KMS-11 (cell line): ENCODE measurements around the gene HNF1A.

Source experiments
- H2AFZ ChIP-seq: fragments of 200-600 bp; sonication (generic); 2 replicates; pipeline ENCODE4 v1.6.1; 2016; ENCODE audit warnings: antibody characterized with exemption, mixed run types, low read depth
- H3K27ac ChIP-seq: fragments of 200-600 bp; sonication (generic); 2 replicates; pipeline ENCODE4 v1.6.1; 2016; ENCODE audit warnings: mild to moderate bottlenecking, mixed run types
- H3K27me3 ChIP-seq: fragments of 200-600 bp; sonication (generic); 2 replicates; pipeline ENCODE4 v1.6.1; 2017; ENCODE audit warnings: mild to moderate bottlenecking, low read depth, mixed run types, moderate library complexity; ENCODE audit not compliant: insufficient read depth
- H3K36me3 ChIP-seq: fragments of 200-600 bp; sonication (generic); 2 replicates; pipeline ENCODE4 v1.6.1; 2017; ENCODE audit warnings: mild to moderate bottlenecking, mixed run types; ENCODE audit not compliant: insufficient read depth
- H3K4me1 ChIP-seq: fragments of 200-600 bp; sonication (generic); 2 replicates; pipeline ENCODE4 v1.6.1; 2016; ENCODE audit warnings: mild to moderate bottlenecking, low read depth, mixed run types; ENCODE audit not compliant: poor library complexity, severe bottlenecking
- H3K4me2 ChIP-seq: fragments of 200-600 bp; sonication (generic); 2 replicates; pipeline ENCODE4 v1.7.0; 2016; ENCODE audit warnings: mild to moderate bottlenecking, mixed run types
- H3K4me3 ChIP-seq: fragments of 200-600 bp; sonication (generic); IDR thresholded peaks from 2 replicates; pipeline ENCODE4 v1.6.1; 2017; ENCODE audit warnings: low read depth, low read length, mixed read lengths; ENCODE audit not compliant: insufficient read depth
- H3K79me2 ChIP-seq: fragments of 200-600 bp; sonication (generic); 2 replicates; pipeline ENCODE4 v1.6.1; 2016; ENCODE audit warnings: low read depth, mixed run types; ENCODE audit not compliant: insufficient read depth
- H3K9ac ChIP-seq: fragments of 200-600 bp; sonication (generic); 2 replicates; pipeline ENCODE4 v1.6.1; 2016; ENCODE audit warnings: mild to moderate bottlenecking, mixed run types
- H4K20me1 ChIP-seq: fragments of 200-600 bp; sonication (generic); 2 replicates; pipeline ENCODE4 v1.6.1; 2016; ENCODE audit warnings: mild to moderate bottlenecking, mixed run types; ENCODE audit not compliant: insufficient read depth
- TF ChIP-seq, protein P1 (sequence below): fragments of 200-600 bp; sonication (generic); conservative IDR thresholded peaks from 2 replicates; pipeline ENCODE4 v1.6.1; 2017; ENCODE audit warnings: low read depth, mild to moderate bottlenecking, antibody characterized with exemption, low read length, moderate library complexity, mixed read lengths

The HNF1A gene

DNA sequence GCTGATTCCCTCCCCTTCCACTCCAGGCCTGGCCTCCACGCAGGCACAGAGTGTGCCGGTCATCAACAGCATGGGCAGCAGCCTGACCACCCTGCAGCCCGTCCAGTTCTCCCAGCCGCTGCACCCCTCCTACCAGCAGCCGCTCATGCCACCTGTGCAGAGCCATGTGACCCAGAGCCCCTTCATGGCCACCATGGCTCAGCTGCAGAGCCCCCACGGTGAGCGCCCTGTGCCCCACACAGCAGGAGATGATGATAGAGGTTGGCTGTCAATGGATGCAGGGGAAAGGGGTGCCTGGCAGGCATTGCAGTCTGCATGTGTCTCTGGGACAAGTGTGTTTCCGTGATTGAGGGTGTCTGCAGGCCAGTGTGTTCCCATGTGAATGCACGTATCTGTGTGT is 19.1 kb downstream of the HNF1A start:
- Histone ChIP-seq H3K36me3 (no peaks in the 10 kb centered on the region), H3K4me2 (no peak overlapping the region), H2AFZ (no peak overlapping the region), H4K20me1 (no peaks in the 10 kb centered on the region), H3K4me3 (no peak overlapping the region), H3K4me1 (peaks cover 8% of the 10 kb centered on the region), H3K27me3 (no peaks in the 10 kb centered on the region), H3K27ac (no peak overlapping the region), H3K9ac (no peak overlapping the region), H3K79me2 (no peaks in the 10 kb centered on the region)
- TF ChIP-seq, protein P1, sequence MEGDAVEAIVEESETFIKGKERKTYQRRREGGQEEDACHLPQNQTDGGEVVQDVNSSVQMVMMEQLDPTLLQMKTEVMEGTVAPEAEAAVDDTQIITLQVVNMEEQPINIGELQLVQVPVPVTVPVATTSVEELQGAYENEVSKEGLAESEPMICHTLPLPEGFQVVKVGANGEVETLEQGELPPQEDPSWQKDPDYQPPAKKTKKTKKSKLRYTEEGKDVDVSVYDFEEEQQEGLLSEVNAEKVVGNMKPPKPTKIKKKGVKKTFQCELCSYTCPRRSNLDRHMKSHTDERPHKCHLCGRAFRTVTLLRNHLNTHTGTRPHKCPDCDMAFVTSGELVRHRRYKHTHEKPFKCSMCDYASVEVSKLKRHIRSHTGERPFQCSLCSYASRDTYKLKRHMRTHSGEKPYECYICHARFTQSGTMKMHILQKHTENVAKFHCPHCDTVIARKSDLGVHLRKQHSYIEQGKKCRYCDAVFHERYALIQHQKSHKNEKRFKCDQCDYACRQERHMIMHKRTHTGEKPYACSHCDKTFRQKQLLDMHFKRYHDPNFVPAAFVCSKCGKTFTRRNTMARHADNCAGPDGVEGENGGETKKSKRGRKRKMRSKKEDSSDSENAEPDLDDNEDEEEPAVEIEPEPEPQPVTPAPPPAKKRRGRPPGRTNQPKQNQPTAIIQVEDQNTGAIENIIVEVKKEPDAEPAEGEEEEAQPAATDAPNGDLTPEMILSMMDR: no peak

DNA sequence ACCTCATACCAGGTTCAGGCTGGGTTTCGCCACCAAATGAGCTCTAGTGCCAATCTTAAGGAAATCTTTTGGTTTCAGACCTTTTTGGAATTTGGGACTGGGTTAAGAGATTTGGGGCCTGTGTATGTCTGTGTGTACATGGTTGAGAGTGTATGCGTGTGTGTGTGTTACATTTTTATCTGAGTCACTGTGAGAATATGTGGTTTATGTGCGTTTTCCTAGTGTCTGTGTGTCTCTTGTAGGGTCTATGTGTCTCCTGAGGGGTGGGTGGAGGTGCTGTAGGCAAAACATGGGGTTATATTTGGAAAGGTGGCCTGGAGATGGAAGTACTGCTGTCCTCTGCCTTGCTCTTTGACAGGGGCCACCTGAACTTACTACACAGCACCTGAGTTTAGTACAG is 20.1 kb downstream of the HNF1A start:
- no peaks in the 10 kb centered on the region for H4K20me1 ChIP-seq
- peaks cover 8% of the 10 kb centered on the region for H3K4me1 ChIP-seq
- no peak overlapping the region for H3K4me2 ChIP-seq
- no peaks in the 10 kb centered on the region for H3K36me3 ChIP-seq
- no peaks in the 10 kb centered on the region for H3K27me3 ChIP-seq
- TF ChIP-seq, protein P1: no peak
- no peak overlapping the region for H3K4me3 ChIP-seq
- H3K27ac ChIP-seq: no peak overlapping the region
- no peaks in the 10 kb centered on the region for H3K79me2 ChIP-seq
- no peak overlapping the region for H3K9ac ChIP-seq
- no peak overlapping the region for H2AFZ ChIP-seq

DNA sequence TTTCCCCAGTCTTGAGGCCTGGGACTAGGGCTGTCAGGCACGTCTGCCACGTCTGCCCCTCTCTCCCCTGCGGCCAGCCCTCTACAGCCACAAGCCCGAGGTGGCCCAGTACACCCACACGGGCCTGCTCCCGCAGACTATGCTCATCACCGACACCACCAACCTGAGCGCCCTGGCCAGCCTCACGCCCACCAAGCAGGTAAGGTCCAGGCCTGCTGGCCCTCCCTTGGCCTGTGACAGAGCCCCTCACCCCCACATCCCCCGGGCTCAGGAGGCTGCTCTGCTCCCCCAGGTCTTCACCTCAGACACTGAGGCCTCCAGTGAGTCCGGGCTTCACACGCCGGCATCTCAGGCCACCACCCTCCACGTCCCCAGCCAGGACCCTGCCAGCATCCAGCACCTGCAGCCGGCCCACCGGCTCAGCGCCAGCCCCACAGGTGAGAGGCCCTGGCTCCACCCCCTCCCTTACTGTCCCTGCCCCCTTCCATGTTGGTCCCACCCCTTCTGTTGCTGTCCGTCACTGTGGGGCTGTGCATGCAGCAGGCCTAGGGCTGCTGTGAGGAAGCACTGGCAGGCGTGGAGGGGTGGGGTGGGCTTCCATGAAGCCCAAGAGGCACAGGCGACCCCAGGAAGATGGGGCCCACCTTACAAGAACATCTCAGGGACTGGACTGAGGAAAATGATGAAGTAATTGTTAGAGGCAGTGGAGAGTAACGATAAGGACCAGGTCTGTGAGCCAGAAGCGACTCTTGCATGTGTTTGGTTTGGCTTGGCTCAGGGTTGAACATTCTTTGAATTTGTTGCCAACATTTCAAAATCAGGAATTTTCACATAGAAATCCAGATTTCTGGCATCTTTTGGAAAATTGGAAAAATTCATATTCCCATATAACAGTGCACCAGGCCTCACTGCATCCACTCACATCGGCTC is 21.1 kb downstream of the HNF1A start:
- Histone ChIP-seq H3K27me3 (no peaks in the 10 kb centered on the region), H3K4me1 (peaks cover 8% of the 10 kb centered on the region), H4K20me1 (no peaks in the 10 kb centered on the region), H2AFZ (no peak overlapping the region), H3K9ac (no peak overlapping the region), H3K4me2 (no peak overlapping the region), H3K36me3 (no peaks in the 10 kb centered on the region), H3K27ac (no peak overlapping the region), H3K79me2 (no peaks in the 10 kb centered on the region), H3K4me3 (no peak overlapping the region)
- TF ChIP-seq, protein P1: no peak

DNA sequence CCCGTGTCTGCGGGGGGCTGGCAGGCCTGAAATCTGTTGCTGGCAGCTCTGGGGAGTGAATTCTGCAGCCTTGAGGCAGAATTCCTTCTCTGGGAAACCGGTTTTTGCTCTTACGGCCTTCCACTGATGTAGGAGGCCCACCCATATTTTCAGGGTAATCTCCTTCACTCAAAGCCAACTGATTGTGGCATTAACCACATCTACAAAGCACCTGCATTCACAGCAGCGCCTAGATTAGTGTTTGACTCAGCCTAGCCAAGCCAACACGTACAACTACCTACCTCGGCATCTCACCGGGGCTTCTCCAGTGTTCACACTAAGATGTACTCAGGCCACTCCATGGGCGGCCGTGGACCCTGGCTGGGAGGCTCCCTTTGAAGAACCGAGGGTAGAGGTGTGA is 22.2 kb downstream of the HNF1A start:
- Histone ChIP-seq H3K4me3 (no peak overlapping the region), H3K79me2 (no peaks in the 10 kb centered on the region), H3K36me3 (no peaks in the 10 kb centered on the region), H4K20me1 (no peaks in the 10 kb centered on the region), H3K9ac (no peak overlapping the region), H3K4me1 (peaks cover 8% of the 10 kb centered on the region), H3K27ac (no peak overlapping the region), H3K4me2 (no peak overlapping the region), H2AFZ (no peak overlapping the region), H3K27me3 (no peaks in the 10 kb centered on the region)
- TF ChIP-seq, protein P1: no peak
